HG02678 (cell line): ENCODE measurements around the gene SMAD7.

ENCODE experiments used
- ATAC-seq: cut with Tn5 transposase; IDR thresholded peaks from one replicate; pipeline ENCODE4 v1.9.1; 2021; ENCODE audit warnings: mild to moderate bottlenecking, moderate library complexity; ENCODE audit not compliant: unreplicated experiment

The SMAD7 gene

DNA sequence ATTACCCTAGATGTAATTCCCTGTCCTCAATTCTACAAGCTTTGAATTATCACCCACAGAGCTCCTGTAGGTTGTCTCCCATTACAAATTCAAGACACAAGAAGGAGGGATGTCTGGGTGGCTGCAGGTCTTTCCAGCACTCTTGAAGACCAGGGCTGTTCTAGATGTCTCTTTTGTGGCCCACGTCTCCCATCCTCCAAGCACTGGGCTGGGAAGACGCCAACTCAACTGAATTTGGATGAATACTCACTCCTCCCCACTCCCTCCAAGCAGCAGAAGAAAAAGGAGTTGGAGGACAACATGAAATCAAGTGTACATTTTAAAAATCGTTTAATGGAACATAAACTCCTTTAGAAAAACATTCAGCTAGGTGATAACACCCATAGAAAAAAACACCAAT, 31.2 kb downstream of the SMAD7 start:
- no peak for ATAC-seq

GRCh38 chr18:48918660-48919456, 31.9 kb downstream of the SMAD7 start:
- ATAC-seq = no peak

- ATAC-seq = no peak
Measured at GRCh38 chr18:48917579-48918517, 32.9 kb downstream of the SMAD7 start.

DNA sequence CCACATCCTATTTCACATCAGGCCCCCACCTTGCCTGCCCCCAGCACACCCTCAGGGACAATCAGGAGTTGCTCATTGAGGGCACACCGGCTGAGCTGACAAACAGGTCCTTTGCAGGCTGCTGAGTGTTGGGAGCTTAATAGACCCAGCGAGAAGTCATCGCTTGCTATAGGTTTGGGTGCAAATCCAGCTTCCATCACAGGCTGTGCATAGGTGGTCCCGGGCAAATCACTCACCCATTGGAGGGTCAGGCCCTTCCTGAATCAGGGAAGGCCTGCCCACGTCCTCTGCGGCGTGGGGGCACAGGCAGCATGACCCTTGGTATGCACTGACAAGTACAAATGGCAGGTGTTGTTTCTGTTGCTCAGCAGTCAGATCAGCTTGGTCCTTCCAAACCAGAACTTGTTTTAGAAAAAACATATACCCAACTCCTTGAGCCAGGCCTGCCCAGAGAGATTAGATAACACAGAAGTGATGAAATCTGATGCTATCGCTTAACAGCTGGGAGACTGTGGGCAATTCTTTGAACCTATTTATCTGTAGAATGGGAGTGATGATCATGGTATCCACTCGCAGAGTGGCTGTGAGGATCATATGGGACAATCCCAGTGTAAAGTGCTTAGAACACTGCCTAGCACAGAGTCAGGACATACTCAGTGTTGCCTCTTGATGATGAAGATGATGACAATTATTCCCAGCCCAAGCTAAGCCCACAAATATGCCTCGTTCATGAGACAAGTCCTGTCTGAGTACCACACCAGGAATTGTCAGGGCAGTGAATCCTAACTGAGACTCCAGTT, 34.9 kb downstream of the SMAD7 start:
- no peak for ATAC-seq

DNA sequence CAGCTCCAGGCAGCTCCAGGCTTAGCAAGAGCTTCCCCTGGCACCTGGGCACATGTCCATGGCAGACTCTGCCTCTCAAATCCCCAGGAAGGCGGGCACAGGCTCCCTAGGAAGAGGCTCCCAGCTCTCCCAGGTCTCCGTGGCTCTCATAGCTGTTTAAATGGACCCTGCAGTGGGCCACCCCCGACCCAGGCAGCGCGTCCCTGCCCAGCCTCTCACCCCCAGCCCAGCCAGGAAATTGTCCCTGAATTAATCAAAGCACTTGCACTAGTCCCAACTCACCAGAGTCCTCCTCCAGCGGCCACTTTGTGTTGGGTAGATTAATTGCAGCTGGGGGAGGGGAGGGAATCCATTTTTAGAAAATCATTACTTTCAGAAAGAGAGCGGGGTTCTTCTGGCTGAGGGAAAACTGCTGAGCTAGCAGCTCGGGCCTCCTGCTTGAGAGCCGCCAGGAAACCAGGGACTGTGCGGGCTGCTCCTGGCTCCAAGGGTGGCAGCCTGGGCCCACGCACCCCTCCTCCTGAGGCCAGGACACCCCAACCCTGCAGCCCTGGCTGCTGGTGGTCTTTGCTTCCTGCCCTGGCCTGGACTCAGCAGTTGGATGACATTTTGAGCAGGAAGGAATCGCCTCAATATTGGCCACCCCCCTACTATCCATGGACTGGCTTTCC, 36.0 kb downstream of the SMAD7 start:
- ATAC-seq = no peak

DNA sequence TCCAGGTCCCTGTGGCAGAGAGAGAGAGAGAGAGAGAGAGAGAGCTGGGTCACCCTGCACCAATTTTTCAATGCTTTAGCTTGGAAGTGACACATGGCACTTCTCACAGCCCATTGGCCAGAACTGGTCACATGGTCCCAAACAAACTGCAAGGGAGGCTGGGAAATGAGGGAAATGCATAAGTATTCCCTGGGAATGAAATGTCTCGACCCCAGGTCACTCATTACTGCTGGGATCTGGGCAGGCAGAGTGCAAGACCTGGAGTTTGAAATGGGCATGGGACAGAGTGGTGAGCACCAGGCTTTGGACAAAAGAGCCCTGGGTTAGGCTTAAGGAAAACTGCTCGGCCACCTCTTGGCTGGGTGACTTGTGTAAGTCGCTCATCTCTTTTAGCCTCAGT, 37.0 kb downstream of the SMAD7 start:
- no peak for ATAC-seq

- no peak for ATAC-seq
Measured at GRCh38 chr18:48913201-48913600, 37.6 kb downstream of the SMAD7 start.

DNA sequence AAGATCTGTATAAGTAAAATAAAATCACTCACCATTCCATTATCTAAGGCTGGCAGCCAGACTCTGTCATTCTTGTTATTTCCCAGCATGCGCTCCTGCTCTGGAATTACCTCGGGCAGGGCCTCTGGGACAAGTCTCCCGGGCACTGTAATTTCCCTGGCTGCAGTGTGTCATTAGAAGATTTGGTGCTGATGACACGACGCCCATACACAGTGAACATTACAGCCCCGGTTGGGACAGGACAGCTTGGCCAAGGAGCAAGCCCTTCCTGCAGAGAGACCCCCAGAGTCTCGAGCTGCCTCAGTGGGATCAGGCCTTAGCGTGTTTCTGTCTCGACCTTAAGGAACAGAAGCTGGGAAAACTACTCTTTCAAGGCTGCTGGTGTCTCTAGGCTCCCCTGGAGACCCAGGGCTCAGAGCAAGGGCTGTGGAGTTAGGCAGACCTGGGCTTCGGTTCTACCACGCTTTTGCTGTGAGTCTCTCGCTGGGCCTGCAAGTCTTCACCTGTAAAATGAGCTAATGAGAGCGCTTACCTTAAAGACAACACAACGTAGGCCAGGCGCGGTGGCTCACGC, 39.7 kb downstream of the SMAD7 start:
- ATAC-seq = no peak

DNA sequence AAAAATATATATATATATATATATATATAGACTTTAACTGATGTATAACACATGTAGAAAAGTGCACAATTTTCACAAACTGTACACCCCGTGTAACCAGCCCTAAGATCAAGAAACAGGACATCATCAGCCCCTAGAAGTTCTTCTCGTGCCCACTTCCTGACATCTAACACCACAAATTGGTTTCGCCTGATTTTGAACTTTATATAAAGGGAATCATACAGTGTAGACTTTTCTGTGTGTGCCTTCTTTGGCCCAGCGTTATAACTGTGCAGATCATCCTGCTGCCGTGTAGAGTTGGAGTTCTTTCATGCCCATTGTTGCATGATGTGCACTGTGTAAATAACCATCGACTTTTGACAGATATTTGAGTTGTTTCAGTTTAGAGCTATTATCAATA, 41.0 kb downstream of the SMAD7 start:
- no peak for ATAC-seq

DNA sequence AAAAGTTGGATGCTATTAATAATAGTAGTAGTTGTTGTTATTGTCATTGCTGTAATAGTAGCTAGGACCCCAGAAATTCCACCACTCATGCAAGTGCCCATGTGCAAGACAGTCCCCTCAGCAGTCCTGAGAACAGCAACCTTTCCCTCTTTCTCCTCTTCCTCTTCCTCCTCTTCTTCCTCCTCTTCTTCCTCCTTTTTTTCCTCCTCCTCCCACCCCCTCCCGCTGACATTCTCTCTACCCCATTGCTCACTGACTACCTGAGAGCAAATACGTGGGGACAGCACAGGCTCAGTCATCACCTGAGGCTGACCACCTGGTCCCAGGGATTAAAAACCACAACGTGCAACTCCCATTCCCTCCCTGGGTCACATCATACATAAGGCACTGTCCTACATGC, 41.8 kb downstream of the SMAD7 start:
- ATAC-seq = no peak

GRCh38 chr18:48905513-48905912, 45.3 kb downstream of the SMAD7 start:
- ATAC-seq = no peak

- ATAC-seq = no peak
Measured at GRCh38 chr18:48904847-48905394, 45.8 kb downstream of the SMAD7 start.

DNA sequence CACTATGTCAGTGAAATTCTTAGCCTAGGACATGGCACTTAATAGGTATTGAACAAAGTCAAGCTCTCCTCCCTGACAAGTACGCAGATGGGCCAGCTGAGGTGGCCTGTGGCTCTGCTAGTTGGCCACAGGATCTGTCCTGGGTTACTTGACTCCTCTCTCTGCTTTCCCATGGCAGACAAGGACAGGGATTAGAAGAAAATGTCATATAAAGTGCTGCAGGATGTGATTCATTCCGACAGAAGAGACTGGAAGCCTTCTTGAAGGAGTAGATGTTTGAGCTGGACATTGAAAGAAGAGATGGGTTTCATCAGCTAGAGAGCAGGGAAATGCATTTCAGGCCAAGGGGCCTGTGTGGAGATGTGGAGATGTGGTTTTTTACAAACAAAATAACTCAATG, 46.7 kb downstream of the SMAD7 start:
- no peak for ATAC-seq

DNA sequence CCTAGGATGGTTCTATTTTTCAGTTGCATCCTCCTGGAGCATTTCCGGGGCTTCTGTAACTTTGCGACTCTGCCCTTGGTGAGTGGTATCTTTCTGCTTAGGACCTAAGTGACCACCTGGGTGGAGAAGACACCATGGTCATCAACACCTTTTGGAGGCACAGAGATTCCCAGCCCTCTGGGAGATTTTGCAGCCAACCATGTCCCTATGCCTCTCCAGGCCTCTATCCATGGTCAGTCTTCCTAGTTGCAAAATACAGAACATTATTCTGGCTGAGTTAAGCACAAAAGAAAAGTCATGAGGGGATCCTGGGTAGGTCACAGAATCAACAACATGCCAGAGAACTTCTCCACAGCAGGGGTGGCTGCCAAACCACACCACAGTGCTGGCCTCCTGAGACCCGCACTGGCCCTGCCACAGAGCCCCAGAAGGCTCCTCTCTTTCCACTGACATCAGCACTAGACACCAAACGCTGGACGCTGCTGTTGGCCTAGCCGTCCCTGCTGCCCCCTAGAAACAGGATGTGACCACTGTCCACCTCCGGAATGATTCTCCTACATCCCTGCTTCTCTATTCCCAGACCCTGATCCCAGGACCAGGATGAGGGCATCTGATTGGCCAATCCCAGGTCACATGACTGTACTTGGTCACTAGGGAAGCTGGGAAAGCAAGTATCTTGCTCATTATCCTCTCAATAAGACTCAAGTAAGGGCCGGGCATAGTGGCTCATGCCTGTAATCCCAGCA, 47.7 kb downstream of the SMAD7 start:
- no peak for ATAC-seq

DNA sequence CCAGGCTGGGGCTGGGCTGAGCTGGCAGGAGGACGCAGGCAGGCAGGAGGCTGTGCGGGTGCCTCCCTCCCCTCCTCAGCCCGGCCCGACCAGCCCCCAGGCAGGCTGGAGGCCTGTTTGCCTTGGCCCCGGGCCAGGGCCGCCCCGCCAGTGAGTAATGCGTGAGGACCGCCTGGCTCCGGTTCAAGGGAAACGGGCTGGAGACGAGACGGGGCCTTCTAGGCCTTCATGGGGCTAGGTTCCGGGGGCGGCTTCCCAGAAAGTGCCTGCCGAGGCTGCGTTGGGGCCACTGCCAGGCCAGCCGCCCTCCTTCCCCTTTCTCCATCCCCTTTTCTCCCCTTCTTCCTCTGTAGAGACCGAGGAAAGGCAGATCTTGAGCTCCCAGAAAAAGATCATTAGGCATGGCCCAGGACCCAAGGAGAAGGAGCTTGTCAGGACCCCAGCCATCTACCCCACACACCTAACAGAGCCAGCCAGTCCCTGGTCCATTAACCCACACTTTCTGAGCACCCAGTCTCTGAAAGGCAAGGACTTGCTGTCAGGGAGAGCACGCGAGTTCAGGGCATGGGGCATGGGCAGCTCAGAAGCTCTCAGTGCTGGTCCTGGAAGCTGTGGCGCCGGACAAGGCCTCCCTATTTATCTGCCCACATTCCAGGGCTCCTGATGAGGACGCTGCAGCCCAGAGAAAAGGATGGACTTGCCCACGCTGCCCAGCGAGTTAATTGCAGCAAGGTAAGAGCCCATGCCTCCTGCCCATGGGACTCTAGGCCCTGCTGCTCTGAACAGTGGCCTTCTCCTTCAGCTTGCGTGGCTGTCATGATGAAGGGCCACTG, 48.5 kb downstream of the SMAD7 start:
- ATAC-seq = no peak

DNA sequence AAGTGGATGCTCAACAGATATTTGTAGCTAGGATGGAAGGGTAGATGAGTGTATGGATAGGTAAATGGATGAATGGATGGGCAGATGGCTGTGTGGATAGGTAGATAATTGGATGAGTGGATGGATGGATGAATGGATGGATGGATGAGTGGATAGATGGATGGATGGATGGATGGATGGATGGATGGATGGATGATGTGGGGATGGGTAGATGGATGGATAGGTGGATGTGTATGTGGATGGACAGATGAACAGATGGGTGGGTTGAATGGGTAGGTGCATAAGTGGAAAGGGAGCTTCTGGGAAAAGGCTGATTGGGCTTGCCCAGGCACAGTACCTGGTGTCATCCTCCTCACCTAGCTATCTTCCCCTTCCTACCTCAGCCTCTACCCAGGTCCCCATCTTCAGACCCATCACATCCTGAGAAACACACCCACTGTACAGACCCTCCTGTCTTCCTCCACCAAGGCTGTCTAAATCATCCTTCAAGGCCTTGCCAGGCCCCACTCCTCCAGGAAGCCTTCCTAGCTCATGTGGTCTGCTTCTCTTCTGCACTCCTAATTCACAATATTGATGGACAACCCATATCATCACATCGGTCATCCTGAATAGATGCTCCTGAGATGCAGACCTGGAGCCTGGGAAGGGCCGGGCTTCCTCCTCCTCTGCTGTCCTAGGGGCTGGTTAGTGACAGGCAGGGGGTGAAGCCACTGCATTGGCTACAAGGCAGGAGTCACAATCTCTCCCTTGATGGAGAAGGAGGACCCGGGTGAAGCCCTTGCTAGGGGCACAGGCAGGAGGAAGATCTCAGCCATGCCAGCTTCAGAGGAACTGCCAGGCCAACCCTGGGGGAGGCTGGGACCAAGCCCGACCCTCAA, 49.4 kb downstream of the SMAD7 start:
- ATAC-seq = no peak

GRCh38 chr18:48900469-48900868, 50.3 kb downstream of the SMAD7 start:
- no peak for ATAC-seq
